PC-9 (cell line): Measurements from ENCODE around the gene ELOVL5.

Experiments
- CTCF ChIP-seq: fragments of 200-600 bp; sonication (generic); conservative IDR thresholded peaks from 2 replicates; pipeline ENCODE4 v1.6.1; 2017; ENCODE audit warnings: mixed run types, antibody characterized with exemption, mild to moderate bottlenecking, moderate library complexity
- EZH2 ChIP-seq: fragments of 200-600 bp; sonication (generic); IDR thresholded peaks from 2 replicates; pipeline ENCODE4 v1.8.0; 2017; ENCODE audit warnings: antibody characterized with exemption, low read depth

- TF ChIP-seq CTCF (no peak), EZH2 (no peak)
Measured at GRCh38 chr6:53313784-53314400, 34.9 kb downstream of the ELOVL5 start.
